HG02852 (cell line): ENCODE data around the gene PXMP2.
A peak's percentile ranks its signal among the peaks of the same experiment; 100 is the strongest.
"Not testable (repeated sequence)": the region's sequence is repeated elsewhere in the genome, so short reads cannot be mapped to it uniquely, and the experiment has no call there.

Experiments used
- ATAC-seq: cut with Tn5 transposase; IDR thresholded peaks from one replicate; pipeline ENCODE4 v1.9.1; 2021; ENCODE audit warnings: mild to moderate bottlenecking, moderate library complexity; ENCODE audit not compliant: unreplicated experiment

PXMP2 gene

DNA sequence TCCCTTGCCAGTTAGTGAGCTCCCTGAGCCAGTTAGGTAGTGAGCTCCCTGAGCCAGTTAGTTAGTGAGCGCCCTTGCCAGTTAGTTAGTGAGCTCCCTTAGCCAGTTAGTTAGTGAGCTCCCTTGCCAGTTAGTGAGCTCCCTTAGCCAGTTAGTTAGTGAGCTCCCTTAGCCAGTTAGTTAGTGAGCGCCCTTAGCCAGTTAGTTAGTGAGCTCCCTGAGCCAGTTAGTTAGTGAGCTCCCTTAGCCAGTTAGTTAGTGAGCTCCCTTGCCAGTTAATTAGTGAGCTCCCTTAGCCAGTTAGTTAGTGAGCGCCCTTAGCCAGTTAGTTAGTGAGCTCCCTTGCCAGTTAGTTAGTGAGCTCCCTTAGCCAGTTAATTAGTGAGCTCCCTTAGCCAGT, 4.6 kb downstream of the PXMP2 start:
- not testable (repeated sequence) for ATAC-seq

DNA sequence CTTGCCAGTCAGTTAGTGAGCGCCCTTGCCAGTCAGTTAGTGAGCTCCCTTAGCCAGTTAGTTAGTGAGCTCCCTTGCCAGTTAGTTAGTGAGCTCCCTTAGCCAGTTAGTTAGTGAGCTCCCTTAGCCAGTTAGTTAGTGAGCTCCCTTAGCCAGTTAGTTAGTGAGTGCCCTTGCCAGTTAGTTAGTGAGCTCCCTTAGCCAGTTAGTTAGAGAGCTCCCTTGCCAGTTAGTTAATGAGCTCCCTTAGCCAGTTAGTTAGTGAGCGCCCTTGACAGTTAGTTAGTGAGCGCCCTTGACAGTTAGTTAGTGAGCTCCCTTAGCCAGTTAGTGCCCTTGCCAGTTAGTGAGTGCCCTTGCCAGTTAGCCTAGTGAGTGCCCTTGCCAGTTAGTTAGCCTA, 7.5 kb downstream of the PXMP2 start:
- ATAC-seq, result not testable (repeated sequence)

DNA sequence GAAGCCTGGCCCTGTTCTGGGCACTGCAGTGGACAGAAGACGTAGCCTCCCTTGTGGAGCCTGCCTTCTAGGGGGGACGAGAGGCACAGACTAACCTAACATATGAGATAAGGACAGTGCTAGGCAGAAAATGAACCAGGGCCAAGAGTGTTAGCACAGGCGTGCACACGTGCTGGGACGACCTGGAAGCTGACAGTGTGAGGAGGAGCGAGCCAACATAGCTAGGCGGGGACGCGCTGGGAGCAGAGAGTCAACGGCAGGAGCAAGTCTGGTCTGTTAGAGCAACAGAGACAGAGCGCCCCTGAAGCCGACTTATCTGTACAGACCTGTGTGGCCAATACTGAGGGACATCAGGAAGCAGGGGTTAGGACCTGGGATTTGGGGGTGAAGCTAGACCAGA, 8.0 kb downstream of the PXMP2 start:
- no peak for ATAC-seq

DNA sequence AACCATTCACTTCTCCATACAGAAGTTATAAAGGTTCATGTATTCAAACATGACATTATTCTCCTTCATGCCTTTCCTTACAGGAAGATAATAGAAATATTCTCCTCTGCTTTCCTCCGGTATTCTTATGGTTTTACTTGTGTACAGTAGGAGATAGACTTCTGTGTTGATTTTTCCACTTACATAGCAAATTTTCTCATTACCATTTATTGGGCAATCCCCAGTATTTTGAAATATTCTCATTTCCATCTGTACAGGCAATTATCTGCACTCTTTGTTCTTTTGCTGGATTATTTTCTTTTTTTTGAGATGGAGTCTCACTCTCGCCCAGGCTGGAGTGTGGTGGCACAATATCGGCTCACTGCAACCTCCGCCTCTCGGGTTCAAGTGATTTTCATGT, 11.0 kb downstream of the PXMP2 start:
- no peak for ATAC-seq

DNA sequence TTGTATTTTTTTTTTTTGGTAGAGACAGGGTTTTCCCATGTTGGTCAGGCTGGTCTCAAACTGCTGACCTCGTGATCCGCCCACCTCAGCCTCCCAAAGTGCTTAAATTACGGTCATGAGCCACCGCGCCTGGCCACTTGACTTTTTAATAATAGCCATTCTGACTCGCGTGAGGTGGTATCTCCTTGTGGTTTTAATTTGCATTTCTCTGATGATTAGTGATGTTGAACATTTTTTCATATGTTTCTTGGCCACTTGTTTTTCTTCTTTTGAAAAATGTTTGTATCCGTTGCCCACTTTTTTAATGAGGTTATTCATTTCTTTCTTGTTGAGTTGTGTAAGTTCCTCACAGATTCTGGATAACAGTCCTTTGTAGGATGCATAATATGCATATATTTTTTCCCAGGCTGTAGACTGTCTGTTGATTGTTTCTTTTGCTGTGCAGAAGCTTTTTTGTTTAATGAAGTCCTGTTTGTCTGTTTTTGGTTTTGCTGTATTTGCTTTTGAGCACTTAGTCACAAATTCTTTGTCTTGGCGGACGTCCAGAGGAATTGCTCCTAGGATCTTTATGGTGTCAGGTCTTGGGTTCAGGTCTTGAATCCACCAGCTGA, 12.9 kb downstream of the PXMP2 start:
- peak; percentile 51 for ATAC-seq

GRCh38 chr12:132702640-132703039, 15.3 kb downstream of the PXMP2 start:
- no peak for ATAC-seq

- no peak for ATAC-seq
Measured at GRCh38 chr12:132703641-132704040, 16.3 kb downstream of the PXMP2 start.

DNA sequence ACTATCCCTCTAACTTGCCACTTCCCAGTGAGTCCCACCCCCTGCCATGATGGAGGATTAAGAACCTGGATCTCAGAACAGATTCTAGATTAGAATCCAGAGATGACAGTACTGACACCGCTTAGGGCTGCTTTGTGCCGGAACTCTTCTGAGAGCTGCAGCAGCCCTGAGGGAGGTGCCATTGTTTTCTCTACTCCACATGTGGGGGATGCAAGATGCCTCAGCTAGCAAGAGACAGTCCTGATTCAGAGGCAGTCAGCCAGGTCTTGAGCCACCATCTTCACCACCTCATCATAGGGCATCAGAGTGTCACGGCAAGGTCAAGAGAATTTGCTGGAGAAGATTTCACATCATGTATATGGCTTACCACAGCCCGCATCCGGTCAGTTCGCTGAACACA, 19.9 kb downstream of the PXMP2 start:
- no peak for ATAC-seq

GRCh38 chr12:132708150-132708549, 20.8 kb downstream of the PXMP2 start:
- ATAC-seq, result no peak

DNA sequence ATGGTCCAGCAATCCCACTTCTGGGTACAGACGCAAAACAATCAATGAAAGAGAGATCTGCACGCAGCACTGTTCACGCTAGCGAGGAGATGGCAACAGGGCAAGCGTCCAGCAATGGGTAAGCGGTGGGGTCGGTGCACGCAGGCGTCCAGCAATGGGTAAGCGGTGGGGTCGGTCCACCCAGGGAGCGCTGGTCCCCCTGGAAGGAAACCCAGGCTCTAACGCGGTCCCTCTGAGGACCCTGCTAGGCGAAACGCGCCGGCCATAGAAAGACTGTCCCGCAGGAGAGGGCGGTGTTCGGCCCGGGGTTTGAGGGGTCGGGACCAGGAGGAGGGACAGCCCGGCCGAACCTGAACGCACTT, 22.6 kb downstream of the PXMP2 start:
- peak; percentile 35 for ATAC-seq

DNA sequence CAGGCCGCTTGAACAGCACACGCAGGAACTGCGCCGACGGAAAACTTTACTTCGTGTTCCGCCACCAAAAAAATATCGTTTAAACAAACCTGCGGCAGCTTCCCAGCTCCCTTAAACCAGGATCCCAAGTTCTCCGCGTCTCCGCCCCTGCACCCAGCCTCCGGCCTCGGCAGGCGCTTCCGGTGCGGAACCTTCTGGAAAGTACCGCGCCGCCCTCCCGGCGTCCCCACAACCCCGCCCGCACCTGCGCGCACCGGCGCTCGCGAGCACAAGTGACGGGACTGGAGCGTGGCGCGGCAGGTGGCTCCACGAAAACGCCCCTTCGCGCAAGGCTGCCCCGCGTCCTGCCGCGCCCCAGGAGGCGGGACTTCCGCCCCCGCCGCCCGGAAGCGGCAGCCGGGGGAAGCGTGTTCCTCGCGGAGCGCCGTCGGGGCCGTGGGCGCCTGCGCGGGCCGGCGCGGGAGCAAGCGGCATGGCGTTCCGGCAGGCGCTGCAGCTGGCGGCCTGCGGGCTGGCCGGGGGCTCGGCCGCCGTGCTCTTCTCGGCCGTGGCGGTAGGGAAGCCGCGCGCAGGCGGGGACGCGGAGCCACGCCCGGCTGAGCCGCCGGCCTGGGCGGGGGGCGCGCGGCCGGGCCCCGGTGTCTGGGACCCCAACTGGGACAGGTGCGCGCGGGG, 23.2 kb downstream of the PXMP2 start, which contains the start of gene PGAM5:
PGAM5 (plus strand) TSS at position 438 of the 675 bp plus-strand sequence; CDS start at position 473, 35 bp downstream.
- peak; percentile 80 for ATAC-seq

DNA sequence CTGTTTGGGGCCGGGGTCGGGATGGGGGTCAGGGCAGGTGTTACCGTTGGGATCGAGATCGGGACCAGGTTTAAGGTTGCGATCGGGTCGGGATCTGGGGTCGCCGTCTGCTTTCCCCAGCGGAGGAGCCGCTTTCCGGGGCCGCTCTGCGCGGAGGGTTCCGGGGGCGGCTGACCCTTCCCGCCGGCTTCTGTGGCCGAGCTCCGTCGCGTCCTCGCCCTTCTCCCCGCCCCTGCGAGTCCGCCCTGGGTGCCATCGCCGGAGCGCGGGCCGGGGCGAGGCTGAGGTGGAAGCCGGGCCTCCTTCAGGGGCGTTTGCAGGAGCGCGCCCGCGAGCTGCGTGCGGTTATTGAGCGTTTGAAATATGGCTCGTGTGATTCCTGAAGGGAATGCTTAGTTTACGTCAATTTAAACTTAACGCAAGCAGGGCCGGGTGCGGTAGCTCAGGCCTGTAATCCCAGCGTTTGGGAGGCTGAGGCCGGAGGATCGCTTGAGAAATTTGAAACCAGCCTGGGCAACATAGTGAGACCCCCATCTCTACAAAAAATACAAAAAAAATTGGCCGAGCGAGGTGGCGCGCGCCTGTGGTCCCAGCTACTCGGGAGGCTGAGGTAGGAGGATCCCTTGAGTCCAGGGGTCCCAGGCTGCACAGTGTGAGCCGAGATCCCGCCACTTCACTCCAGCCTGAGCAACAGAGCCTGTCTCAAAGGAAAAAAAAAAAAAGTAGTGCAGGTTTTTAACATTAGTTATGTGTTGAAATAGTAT, 23.9 kb downstream of the PXMP2 start:
- peak; percentile 18 for ATAC-seq

- ATAC-seq, result no peak
Measured at GRCh38 chr12:132713123-132713522, 25.7 kb downstream of the PXMP2 start.

DNA sequence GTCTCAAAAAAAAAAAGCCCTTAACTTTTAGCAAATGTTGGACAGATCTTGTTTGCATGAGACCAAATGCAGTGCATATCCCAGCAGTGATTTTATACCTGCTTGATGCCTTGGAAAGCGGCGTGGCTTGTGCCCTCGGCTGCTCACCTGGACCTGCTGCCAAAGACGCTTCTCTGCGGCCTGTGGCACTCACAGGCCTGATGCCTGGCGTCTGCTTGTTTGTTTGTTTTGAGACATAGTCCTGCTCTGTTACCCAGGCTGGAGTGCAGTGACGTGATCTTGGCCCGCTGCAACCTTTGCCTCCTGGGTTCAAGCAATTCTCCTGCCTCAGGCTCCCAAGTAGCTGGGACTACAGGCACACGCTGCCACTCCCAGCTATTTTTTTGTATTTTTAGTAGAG, 28.5 kb downstream of the PXMP2 start:
- no peak for ATAC-seq

DNA sequence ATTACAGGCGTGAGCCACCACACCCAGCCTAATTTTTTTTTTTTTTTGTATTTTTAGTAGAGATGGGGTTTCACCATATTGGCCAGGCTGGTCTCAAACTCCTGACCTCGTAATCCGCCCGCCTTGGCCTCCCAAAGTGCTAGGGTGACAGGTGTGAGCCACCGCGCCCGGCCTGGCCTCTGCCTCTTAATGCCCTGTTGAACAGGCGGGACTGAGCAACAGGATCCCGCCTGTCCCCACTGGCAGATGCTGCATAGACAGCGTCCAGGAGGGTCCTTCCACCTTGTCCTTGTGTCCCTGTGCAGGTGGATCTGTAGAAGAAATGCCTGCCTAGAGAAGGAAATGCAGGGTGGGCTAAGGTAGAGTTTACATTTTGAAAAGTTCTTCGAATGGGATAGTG, 29.0 kb downstream of the PXMP2 start:
- no peak for ATAC-seq

GRCh38 chr12:132717011-132717410, 29.6 kb downstream of the PXMP2 start:
- ATAC-seq, result no peak

DNA sequence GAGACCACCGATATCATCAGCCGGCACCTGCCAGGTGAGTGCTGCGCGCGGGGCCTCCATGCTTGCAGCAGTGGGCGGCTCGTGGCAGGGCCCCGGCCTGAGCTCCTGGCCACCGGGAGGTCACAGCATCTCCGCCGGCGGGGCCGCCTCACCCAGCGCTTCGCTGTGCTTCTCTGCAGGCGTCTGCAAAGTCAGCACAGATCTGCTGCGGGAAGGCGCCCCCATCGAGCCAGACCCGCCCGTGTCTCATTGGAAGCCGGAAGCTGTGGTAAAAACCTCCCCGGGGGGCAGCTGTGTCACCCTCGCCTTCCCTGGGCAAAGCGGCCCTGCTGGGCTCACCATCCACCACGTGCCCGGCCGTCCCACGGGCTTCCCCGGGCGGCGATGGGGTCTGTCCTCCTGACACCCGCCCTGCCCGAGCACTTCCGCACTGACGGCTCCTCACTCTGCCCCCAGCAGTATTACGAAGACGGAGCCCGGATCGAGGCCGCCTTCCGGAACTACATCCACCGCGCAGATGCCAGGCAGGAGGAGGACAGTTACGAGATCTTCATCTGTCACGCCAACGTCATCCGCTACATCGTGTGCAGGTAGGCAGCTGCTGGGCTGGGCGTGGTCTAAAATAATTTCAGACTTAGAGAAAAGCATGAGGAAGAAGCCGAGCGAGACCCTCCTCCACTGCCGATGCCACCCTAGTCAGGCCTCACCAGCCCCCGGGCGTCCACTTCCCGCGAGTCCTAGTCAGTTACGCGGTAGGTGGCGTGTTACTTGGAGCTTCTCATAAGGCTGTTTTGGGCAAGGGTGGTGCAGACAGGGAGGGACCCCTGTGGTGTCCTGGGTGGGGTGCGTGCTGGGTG, 30.4 kb downstream of the PXMP2 start:
- ATAC-seq, result no peak

GRCh38 chr12:132718644-132719043, 31.3 kb downstream of the PXMP2 start:
- no peak for ATAC-seq

DNA sequence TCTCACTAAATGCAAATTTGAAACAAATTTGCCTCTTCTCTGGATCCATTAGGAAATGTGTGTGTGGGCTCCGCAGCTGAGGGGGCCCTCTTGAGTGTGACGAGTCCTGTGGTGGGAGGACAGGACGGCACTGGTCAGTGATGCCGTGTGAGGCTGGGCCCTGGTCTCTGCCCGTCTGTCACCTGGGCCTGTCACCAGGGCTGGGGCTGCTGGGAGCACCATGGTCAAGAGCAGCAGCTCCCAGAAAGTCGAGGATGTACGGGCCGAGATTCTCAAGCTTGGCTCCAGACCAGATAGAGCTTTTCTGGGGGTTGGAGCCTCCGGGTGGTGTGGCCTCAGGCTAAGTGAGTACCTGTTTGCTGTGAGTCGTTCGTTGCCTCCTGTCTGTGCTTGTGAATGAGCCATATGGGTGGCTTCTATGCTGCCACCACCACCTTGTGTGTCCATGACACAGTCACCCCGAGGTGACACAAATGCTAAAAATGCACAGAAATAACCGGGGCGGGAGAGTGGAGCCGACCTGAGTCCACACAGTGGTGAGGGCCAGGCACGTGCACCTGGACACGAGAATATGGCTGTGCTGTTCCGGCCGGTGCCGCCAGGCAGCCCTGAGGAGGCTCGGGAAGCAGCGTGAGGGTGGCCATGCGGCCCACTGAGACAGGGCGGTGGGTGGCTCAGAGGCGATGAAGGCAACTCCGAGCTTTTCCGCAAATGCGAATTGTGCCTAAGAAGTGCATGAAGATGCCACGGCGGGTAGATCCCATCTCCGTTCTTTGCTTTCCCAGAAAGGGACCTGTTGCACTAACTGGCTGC, 32.0 kb downstream of the PXMP2 start:
- ATAC-seq, result no peak

DNA sequence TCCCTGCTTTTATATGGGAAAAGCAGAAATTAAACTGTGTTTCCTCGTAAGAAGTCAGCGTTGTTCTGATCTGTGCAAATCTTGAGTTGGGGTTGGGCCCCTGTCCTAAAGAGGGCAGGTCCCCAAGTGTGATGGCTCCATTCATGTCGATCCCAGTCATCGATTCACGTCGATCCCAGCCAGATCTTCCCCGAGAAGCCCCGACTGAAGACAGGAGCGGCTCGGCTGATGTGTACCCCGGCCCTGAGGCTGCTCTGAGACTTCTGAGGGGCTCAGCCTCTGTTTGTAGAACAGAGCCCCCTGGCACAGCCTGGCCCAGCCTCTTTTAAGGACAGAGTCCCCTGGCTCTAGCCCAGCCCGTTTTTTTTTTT, 32.6 kb downstream of the PXMP2 start:
- no peak for ATAC-seq
